ENCODE results near the gene IBSP.

GRCh38 chr4:87844452-87844851, 45.1 kb downstream of the IBSP start:
- no peak for TF ChIP-seq TAF1 (IDR thresholded peaks at IDR 0.05; ENCODE audit: low read depth, low read length)
- no peak for TF ChIP-seq POLR2AphosphoS5 (IDR thresholded peaks at IDR 0.05; ENCODE audit: low read depth, low read length)
- no peak for TF ChIP-seq POLR2A (IDR thresholded peaks at IDR 0.05; ENCODE audit: low read depth, low read length)
- no peak for TF ChIP-seq SPI1 (IDR thresholded peaks at IDR 0.05; ENCODE audit: low read depth, low read length)

All from GM12891 (cell line).